Measurements from ENCODE around the gene TMEM86B.

Gene TMEM86B

GRCh38 chr19:55257461-55258420 lies 29.2 kb upstream of the TMEM86B start:
- no peak for DNase-seq (ENCODE audit: low read depth)

- no peak for DNase-seq (ENCODE audit: low read depth)
Observed at GRCh38 chr19:55256562-55257460, 28.2 kb upstream of the TMEM86B start.

- DNase-seq (ENCODE audit: low read depth) = no peak
Observed at GRCh38 chr19:55255618-55256423, 27.3 kb upstream of the TMEM86B start.

- DNase-seq (ENCODE audit: low read depth) = no peak
Observed at GRCh38 chr19:55254625-55254977, 26.0 kb upstream of the TMEM86B start.

GRCh38 chr19:55253842-55254624 lies 25.5 kb upstream of the TMEM86B start:
- DNase-seq (ENCODE audit: low read depth) = no peak

GRCh38 chr19:55252760-55253663 lies 24.4 kb upstream of the TMEM86B start:
- DNase-seq (ENCODE audit: low read depth) = no peak

GRCh38 chr19:55251341-55252081 lies 22.9 kb upstream of the TMEM86B start:
- DNase-seq (ENCODE audit: low read depth) = no peak

GRCh38 chr19:55250262-55251036 lies 21.9 kb upstream of the TMEM86B start:
- no peak for DNase-seq (ENCODE audit: low read depth)

- no peak for DNase-seq (ENCODE audit: low read depth)
Observed at GRCh38 chr19:55249841-55250240, 21.3 kb upstream of the TMEM86B start.

GRCh38 chr19:55248704-55249103 lies 20.1 kb upstream of the TMEM86B start:
- DNase-seq (ENCODE audit: low read depth) = no peak

- DNase-seq (ENCODE audit: low read depth) = no peak
Observed at GRCh38 chr19:55248166-55248675, 19.7 kb upstream of the TMEM86B start.

GRCh38 chr19:55247621-55248099 lies 19.1 kb upstream of the TMEM86B start:
- no peak for DNase-seq (ENCODE audit: low read depth)

- no peak for DNase-seq (ENCODE audit: low read depth)
Observed at GRCh38 chr19:55246462-55247451, 18.2 kb upstream of the TMEM86B start.

- DNase-seq (ENCODE audit: low read depth) = no peak
Observed at GRCh38 chr19:55245236-55245904, 16.8 kb upstream of the TMEM86B start.

GRCh38 chr19:55244004-55244680 lies 15.6 kb upstream of the TMEM86B start:
- no peak for DNase-seq (ENCODE audit: low read depth)

GRCh38 chr19:55242517-55242916 lies 14.0 kb upstream of the TMEM86B start:
- DNase-seq (ENCODE audit: low read depth) = no peak
